ENCODE data around the gene CFL1.
"Not testable (repeated sequence)": the region's sequence is repeated elsewhere in the genome, so short reads cannot be mapped to it uniquely, and the experiment has no call there.

Gene CFL1

DNA sequence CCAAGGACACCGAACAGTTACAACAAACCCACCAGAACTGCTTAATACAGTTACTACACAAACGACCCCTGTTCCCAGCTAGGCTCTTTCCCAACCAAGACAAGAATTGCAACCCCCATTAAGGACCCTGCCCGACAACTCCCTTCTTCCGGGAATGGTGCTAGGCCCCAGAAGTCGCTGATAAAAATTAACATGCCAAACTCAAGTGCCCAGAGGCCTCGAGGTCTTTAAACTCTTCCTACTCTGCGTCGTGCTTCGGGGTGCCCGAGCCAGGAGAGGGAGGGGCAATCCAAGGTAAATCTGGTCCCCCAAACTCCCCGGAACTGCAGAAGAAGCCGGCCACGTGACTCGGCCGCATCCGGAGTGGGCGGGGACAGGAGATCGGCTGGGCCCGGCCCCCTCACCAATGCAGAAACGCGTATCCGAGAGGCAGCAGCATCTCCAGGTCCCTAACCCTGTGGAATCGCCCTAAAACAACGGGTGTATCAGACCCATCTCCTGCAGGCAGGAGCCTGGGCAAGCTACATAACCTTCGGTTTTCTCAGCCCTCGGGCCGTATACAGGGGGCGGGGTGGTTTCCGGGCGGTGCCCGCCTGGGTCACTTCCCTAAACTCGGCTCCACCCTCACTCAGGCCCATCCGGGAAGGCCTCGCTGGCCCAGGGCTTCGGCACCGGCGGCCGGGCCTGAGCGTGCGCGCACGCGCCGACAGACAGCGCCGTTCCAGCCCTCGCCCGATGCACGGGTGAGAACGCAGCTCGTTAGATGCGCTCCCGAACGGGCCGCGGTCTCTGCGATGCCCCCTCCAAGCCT lies 1.1 kb downstream of the CFL1 start:
- DNase-seq: peak; percentile 39 to 83

DNA sequence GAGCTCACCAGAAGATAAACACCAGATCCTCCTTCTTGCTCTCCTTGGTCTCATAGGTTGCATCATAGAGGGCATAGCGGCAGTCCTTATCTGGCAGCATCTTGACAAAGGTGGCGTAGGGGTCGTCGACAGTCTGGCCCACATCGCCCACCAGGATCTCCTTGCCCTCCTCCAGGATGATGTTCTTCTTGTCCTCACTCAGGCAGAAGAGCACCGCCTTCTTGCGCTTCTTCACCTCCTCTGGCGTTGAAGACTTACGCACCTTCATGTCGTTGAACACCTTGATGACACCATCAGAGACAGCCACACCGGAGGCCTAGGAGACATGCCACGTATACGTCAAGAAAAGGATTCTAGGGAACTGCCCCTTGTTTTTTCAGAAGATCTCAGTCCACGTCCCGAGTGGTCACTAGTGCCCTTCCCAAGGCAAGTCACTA lies 2.0 kb downstream of the CFL1 start:
- no peak for DNase-seq

DNA sequence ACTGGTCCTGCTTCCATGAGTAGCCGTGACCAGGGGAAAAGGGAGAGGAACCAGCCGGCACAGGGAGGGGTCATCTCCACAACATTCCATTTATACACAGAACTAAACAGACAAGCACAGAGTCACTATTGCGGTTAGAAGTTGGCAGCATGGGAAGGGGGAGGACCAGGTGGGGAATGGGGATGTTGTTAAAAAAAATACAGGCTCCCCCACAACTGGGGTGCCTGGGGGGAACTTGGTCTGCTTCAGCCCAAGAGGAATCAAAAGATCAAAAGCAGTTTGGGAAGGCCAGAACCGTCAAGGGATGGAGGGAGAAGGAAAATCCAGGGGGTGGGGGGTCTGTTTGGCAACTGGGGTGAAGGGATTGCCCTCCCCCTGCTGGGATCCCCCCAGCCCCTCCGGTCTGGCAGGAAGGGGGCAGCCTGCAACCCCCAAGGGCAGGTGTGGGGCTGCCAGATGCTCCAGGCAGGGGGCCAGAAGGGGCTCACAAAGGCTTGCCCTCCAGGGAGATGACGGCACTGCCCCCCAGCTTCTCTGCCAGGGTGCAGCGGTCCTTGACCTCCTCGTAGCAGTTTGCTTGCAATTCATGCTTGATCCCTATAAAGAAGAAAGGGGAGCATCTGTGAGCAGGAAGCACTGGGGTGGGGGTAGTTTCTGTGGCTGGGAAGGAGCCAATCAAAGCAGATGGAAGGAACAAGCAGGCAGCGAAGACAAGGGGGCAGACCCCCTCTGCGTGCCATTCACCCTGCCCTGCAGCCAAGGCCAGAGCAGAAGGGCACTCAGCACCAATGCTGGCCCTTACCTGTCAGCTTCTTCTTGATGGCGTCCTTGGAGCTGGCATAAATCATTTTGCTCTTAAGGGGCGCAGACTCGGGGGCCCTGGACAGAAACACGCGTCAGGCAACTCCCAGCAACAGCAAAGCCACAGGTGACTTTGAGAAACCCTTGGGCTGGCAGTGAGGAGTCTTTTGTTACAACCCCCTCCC lies 2.8 kb downstream of the CFL1 start:
- no peak for DNase-seq

DNA sequence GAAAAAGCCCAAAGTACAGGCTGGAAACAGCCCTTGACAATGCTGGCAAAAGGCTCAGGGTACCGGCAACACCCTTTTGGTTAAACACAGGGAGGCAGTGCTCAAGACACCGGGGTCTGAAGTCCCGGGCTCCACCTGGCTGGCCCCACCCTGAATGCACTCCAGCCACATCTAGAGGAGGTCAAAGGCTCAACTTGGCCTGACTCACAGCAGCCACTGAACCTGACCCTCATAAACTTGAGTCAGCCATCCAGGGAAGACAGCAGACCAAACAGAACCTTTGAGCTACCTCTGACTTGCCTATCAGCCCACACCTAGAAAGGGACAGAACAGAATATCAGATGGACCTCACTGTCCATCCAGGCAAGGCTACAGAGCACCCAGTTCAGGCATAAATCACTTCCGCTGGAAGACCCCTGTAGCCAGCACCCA lies 3.8 kb downstream of the CFL1 start:
- no peak for DNase-seq

DNA sequence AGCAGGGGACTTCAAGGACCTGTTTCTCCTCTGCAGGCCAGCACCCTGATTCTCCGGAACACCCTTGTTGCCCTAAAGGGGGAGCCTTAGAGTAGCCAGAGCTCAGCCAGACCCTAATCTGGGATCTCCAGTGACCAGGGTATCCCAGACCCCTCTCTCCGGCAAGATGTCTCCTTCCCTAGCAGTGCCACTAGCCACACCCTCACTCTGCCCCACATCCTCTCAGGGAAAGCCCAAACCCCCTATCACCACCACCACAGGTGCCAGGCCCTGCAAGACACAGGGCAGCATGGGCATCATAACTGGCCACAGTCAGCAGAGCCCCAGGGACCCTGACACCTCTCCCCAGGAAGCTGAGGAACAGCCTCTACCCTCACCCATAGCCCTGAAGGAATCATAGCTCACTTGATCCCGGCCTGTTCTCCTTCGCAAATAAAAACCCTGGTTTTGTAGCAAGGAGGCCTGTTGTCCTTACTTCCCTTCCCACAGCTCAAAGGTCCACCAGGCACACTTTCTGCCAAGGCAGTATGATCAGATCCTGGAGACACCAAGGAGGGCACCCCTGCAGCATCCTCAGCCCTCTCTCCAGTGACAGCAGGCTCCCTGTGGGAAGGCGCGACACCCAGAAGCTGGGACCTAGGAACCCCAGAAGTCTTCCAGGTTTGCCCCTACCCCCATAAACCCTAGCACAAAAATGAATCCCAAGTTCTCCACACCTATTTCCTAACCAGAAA lies 4.6 kb downstream of the CFL1 start:
- DNase-seq: no peak

DNA sequence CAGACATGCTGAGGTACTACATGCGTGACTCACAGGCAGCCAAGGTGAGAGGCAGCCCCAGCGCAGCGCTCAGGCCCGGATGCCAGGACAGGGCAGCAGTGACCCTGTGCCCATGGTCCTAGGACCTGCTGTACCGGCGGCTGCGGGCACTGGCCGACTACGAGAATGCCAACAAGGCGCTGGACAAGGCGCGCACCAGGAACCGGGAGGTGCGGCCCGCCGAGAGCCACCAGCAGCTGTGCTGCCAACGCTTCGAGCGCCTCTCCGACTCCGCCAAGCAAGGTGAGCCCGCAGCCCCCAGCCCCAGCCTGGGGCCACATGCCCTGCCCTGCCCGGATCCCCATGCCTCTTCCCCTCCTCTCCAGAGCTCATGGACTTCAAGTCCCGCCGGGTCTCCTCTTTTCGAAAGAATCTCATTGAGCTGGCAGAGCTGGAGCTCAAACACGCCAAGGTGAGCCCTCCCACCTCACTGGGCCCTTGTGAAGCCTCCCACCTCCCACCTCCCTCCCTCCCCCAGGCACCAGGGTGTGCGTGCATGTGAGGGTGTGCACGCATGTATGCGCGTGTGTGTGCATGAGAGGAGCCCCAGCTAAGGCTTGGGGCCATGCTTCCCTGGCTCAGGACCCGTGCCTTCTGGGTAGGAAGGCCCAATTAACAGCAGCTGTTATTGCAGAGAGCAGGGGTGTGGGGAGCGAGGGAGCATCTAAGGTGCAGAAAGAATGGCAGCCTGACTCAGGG lies 5.3 kb downstream of the CFL1 start:
- DNase-seq: no peak

DNA sequence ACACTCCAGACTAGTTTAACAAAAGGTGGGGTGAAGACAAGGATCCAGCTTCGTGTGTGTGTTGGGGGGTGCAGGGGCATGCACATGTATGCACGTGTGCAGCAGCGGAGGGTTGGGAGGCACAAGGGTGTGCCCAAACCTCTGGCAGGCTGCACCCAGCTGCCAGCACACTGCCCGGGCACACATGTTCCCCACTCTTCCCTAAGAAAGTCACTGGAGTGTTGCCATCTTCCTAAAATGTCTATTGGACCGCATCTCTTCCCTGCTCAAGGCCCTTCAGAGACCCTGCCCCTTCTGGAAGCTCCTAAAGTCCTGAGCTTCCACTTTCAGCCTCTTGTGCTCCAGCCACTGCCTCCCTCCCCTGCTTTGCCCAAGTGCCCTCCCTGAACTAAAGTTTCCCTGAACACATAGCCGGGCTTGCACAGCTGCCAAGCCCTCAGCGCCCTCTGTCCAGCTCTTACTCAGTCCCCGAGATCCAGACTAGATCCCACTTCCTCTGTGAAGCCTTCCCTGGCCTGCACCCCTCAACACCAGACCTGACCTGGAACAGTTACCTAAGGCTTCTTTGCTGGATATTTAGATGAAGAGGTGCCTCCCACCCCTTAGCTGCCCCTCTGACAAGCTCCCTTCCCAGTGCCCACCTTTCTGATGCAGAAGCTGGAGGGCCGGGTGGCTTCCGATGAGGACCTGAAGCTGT lies 6.0 kb downstream of the CFL1 start:
- DNase-seq: no peak

DNA sequence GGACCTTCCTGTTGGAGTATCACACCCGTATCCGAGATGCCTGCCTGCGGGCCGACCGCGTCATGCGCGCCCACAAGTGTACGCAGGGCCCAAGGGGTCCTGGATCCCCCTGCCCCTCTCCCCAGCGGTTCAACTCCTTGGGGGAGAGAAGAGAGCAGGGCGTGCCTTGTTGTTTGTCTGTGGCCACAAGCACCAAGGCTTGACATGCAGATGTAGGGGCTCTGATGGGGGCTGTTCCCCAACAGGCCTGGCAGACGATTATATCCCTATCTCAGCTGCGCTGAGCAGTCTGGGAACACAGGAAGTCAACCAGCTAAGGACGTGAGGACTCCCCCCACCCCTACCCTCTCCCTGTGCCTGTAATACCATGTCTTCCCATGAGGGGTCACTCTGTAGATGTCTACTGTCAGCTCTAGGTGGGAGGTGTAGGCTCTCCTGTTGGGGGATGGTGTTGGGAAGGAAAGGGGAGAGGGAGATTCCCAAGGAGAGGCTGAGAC lies 6.8 kb downstream of the CFL1 start:
- no peak for DNase-seq

DNA sequence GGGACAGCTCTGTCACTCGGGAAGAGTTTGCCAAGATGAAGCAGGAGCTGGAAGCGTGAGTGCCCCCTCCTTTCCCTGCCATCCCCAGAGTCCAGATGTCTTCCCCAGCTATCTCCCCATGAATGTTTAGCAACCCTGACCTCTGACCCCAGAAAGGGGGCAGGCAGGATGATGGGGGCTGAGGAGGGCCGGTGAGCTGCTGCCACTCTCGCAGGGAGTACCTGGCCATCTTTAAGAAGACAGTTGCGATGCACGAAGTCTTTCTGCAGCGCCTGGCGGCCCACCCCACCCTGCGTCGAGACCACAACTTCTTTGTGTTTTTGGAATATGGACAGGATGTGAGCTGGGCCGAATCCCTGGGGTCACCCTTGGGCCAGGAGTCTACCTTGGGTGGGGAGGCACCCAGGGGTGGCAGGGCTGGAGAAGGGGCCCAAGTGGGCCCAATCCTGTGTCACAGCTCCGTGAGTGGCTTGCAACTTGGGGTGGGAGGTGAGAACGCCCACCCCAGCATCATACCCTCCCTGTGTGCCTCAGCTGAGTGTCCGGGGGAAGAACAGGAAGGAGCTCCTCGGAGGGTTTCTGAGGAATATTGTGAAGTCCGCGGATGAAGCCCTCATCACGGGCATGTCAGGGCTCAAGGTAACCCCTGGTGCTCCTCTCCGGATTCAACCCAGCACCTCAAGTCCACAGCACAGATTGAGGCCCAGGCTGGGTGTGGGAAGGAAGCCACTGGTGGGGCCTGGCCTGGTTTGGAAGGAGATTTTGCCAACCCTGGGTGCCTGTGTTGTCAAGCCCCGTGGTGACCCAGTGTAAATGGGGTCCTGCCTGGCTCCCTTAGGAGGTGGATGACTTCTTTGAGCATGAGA lies 7.5 kb downstream of the CFL1 start:
- no peak for DNase-seq

DNA sequence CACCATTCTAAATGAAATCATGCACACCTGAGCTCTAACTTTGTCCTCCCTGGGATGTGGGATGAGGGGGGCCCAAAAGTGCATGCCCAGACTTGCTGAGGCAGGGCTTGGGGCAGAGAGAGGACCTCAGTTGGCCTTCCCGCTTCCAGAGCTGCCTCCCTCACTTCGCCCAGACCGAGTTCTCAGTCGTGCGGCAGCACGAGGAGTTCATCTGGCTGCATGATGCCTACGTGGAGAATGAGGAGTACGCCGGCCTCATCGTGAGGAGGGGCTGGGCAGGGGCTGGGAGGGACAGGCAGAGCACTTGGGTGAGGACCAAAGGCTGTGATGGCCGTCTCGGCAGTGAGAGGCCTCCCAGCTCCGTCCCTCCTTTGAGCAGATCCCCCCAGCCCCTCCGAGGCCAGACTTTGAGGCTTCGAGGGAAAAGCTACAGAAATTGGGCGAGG lies 8.2 kb downstream of the CFL1 start:
- DNase-seq: no peak

DNA sequence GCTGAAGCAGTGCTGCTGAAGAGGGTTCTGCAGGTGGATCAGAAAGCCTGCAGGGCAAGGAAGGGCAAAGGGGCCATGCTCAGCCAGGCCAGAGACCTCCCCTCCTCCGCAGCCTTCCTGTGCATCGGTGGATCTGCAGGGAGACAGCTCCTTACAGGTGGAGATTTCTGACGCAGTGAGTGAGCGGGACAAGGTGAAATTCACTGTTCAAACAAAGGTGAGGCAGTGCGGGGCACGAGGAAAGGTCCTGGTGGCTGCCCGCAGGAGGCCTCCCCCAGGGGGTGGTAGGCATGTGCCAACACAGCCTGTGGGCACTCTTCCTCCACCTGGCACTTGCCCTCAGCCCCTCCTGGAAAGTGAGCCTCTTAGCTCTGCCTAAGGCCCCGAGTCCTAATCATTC lies 8.6 kb downstream of the CFL1 start:
- no peak for DNase-seq

DNA sequence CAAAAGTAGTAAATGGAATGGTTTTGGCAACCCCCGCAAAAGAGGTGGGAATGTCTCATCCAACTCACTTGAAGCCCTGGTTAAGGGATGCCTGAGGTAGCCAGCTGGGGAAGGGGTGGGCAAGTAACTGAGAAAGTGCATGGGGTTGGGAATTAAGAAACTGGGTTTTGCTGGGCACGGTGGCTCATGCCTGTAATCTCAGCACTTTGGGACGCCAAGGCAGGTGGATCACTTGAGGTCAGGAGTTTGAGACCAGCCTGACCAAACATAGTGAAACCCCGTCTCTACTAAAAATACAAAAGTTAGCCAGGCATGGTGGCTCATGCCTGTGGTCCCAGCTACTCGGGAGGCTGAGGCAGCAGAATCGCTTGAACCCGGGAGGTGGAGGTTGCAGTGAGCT lies 9.3 kb downstream of the CFL1 start:
- DNase-seq: not testable (repeated sequence)

DNA sequence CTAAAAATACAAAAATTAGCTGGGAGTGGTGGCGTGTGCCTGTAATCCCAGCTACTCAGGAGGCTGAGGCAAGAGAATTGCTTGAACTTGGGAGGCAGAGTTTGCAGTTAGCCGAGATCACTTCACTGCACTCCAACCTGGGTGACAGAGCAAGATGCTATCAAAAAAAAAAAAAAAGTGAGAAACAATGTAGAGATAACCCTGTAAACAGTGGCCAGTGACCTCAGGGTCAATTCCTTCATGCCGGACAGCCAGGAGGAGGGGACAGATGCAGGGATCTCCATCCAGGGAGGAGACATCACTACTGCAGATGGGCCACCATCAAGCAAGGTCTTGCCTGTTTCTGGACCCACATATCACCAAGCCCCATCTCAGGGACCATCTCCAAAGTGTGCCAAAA lies 10.2 kb downstream of the CFL1 start:
- DNase-seq: no peak

DNA sequence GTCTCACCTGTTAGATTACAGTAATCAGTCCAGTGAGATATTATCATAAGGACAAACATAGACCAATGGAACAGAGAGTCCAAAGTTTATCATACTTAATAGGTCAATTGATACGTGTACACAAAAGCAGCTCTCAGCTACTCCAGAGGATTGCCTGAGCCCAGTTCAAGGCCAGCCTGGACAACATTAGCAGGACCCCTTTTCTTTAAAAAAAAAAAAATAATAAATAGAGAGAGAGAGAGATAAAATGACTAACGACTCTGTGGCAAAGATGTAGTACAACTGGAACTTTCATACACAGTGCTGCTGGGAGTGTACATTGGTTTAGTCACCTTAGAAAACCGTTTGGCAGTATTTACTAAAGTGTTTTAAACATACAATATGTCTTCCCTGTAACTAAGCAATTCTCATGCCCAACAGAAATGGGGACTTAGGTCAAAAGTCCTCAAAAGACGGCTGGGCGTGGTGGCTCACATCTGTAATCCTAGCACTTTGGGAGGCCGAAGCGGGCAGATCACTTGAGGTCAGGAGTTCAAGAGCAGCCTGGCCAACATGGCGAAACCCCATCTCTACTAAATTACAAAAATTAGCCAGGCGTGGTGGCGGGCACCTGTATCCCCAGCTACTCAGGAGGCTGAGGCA lies 13.6 kb downstream of the CFL1 start:
- no peak for DNase-seq

DNA sequence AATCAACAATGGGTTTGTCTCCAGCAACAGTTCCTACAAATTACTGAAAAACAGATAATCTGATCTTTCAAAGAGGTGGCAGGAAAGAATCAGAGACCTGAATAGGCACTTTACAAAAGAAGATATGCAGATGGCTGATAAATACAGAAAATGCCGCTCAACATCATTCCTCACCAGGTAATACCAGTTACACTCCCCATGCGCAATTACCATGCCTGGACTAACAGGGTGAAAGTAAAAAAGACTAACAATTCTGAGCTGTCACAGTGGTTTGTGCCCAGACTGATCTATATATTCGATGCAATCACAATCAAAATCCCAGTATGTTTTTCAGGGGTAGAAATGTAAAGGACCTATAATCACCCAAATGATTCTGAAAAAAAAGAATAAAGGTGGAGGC lies 14.2 kb downstream of the CFL1 start:
- DNase-seq: no peak

DNA sequence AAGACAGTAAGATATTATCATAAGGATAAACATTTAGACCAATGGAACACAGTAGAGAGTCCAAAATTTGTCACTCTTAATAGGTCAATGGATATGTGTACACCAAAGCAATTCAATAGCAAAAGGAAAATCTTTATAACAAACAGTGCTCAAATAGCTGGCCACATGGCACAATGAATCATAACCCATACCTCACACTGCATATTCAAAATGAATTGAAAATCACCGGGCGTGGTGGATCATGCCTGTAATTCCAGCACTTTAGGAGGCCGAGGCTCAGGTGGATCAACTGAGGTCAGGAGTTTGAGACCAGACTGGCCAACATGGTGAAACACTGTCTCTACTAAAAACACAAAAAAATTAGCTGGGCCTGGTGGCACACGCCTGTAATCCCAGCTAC lies 15.8 kb downstream of the CFL1 start:
- no peak for DNase-seq

DNA sequence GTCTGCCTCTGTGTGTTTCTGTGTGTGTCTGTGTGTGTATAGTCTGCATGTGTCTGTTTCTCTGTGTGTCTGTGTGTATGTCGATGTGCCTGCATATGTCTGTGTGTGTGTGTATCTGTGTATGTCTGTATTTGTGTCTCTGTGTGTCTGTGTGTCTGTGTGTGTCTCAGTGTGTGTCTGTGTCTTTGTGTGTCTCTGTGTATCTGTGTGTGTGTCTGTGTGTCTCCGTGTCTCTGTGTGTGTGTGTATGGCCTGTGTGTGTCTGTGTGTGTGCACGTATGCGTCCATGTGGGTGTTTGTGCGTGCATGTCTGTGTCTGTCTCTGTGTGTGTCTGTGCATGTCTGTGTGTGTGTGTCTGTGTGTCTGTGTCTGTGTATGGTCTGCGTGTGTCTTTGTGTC lies 23.8 kb downstream of the CFL1 start:
- no peak for DNase-seq

DNA sequence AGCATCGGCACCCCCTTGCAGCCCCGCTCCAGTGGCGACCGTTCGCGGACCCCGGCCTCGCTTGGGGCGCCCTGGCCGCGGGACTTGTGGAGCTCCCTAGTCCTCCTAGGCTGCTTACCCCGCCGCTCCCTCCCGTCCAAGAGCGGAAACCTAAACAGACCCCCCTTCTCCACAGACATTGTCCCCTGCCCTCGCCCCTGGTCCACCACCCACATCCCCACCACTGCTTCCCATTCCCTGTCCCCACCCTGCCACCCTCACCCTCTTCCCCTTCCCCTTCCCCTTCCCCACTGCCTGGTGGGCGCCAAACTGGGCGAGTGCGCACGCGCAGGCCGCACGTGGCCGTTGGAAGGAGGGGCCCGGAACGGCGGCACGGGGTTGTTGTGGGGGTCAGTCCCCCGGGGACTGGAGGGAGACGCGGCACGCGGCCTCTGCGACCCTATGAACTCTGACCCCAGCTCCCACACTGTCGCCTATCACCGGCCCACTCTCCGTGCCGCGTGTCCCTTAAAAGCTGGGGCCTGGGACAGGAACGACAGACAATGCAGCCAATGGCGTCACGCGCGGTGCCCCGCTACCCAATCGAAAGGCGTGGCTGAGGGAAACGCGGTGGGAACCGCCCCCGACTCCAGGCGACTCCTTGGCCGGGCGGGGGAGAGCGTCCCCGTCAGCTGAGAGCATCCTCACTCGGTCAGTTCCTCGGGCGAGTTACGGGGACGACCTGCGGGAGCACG lies 24.5 kb downstream of the CFL1 start, which contains the start of gene SNX32:
TSS of gene SNX32 (plus strand) at position 667 of the 734 bp plus-strand sequence. CDS start 103 bp downstream, outside the sequence.
- peak; percentile 85 to 89 for DNase-seq

DNA sequence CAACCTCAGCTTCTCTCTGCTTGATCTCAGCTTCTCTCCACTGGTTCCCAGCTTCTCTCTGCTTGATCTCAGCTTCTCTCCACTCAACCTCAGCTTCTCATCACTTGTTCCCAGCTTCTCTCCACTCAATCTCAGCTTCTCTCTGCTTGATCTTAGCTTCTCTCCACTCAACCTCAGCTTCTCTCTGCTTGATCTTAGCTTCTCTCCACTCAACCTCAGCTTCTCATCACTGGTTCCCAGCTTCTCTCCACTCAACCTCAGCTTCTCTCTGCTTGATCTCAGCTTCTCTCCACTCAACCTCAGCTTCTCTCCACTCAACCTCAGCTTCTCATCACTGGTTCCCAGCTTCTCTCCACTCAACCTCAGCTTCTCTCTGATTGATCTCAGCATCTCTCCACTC lies 25.7 kb downstream of the CFL1 start:
- DNase-seq: not testable (repeated sequence)
